Activated T-helper 17 cell treated with anti-CD3 and anti-CD28 coated beads, Interleukin-2, amount 50 U/mL, for 72 hours (primary cell): ENCODE data around the gene BCAP29. TPM values are rescaled to one million over a fixed set of nuclear protein-coding genes. Genes with fewer than 3 reads are reported as not detected.

Source experiments
- ATAC-seq: fragments of 150-1000 bp; cut with Tn5 transposase; replicated peaks from 2 replicates; pipeline ENCODE4 v1.10.0; 2021; ENCODE audit warnings: mild to moderate bottlenecking, moderate library complexity
- H3K27ac Mint-ChIP-seq: one replicate; pipeline ENCODE4 v1.8.0; 2022; ENCODE audit warnings: mixed read lengths
- H3K27me3 Mint-ChIP-seq: one replicate; pipeline ENCODE4 v1.8.0; 2022; ENCODE audit warnings: mixed read lengths
- H3K36me3 Mint-ChIP-seq: one replicate; pipeline ENCODE4 v1.8.0; 2022; ENCODE audit warnings: low read depth, mild to moderate bottlenecking, mixed read lengths
- H3K4me1 Mint-ChIP-seq: one replicate; pipeline ENCODE4 v1.8.0; 2022; ENCODE audit warnings: mixed read lengths
- H3K4me3 Mint-ChIP-seq: one replicate; pipeline ENCODE4 v1.8.0; 2022; ENCODE audit warnings: mild to moderate bottlenecking, mixed read lengths
- H3K9me3 Mint-ChIP-seq: one replicate; pipeline ENCODE4 v1.8.0; 2022; ENCODE audit warnings: mixed read lengths
- total RNA-seq, 2 donors: library from RNA; stranded (reverse); gene quantifications; one replicate each; pipeline ENCODE4 v1.2.3, GENCODE V29; 2022

BCAP29 gene
- total RNA-seq, 2 donors from 2014 or later, result 33.3 to 51.6 TPM

GRCh38 chr7:107563775-107564552, 16.1 kb upstream of the BCAP29 start, which contains the start of the genes COG5 and DUS4L:
COG5 (minus strand) TSS chr7:107563920; CDS start chr7:107563896, 24 bp downstream.
DUS4L (plus strand) TSS chr7:107563971; CDS start chr7:107567071, 3,100 bp downstream.
- Mint-ChIP-seq H3K4me1 (peaks cover 55% of the 10 kb centered on the region), H3K36me3 (peaks cover 19% of the 10 kb centered on the region), H3K4me3 (peak within 1 kb of the TSS; percentile 89), H3K9me3 (no peaks in the 10 kb centered on the region), H3K27ac (peak within 1 kb of the TSS; percentile 87), H3K27me3 (no peaks in the 10 kb centered on the region)
- ATAC-seq, result peak; percentile 91

- H3K27me3 Mint-ChIP-seq, result no peaks in the 10 kb centered on the region
- peaks cover 22% of the 10 kb centered on the region for H3K36me3 Mint-ChIP-seq
- H3K9me3 Mint-ChIP-seq, result no peaks in the 10 kb centered on the region
- H3K4me3 Mint-ChIP-seq, result peak overlapping the region; percentile 89
- peaks cover 47% of the 10 kb centered on the region for H3K4me1 Mint-ChIP-seq
- peak; percentile 3 for ATAC-seq
- H3K27ac Mint-ChIP-seq, result peak overlapping the region; percentile 87
Observed at GRCh38 chr7:107564553-107565298, 15.3 kb upstream of the BCAP29 start.

- H3K36me3 Mint-ChIP-seq, result peaks cover 55% of the 10 kb centered on the region
- ATAC-seq, result no peak
- peaks cover 5% of the 10 kb centered on the region for H3K4me1 Mint-ChIP-seq
- no peak overlapping the region for H3K27ac Mint-ChIP-seq
- H3K4me3 Mint-ChIP-seq, result no peak overlapping the region
- H3K9me3 Mint-ChIP-seq, result no peaks in the 10 kb centered on the region
- no peaks in the 10 kb centered on the region for H3K27me3 Mint-ChIP-seq
Observed at GRCh38 chr7:107570298-107570697, 9.7 kb upstream of the BCAP29 start.

- Mint-ChIP-seq H3K36me3 (peaks cover 54% of the 10 kb centered on the region), H3K4me1 (no peaks in the 10 kb centered on the region), H3K4me3 (no peak overlapping the region), H3K27me3 (no peaks in the 10 kb centered on the region), H3K27ac (no peak overlapping the region), H3K9me3 (no peaks in the 10 kb centered on the region)
- no peak for ATAC-seq
Observed at GRCh38 chr7:107573537-107573936, 6.5 kb upstream of the BCAP29 start.

GRCh38 chr7:107579554-107579884, 527 bp upstream of the BCAP29 start:
- Mint-ChIP-seq H3K9me3 (no peaks in the 10 kb centered on the region), H3K36me3 (peaks cover 19% of the 10 kb centered on the region), H3K27me3 (no peaks in the 10 kb centered on the region), H3K4me1 (peaks cover 9% of the 10 kb centered on the region), H3K27ac (peak overlapping the region; percentile 84), H3K4me3 (peak overlapping the region; percentile 85)
- peak; percentile 3 for ATAC-seq

GRCh38 chr7:107580716-107581383, 804 bp downstream of the BCAP29 start:
- ATAC-seq, result no peak
- H3K4me3 Mint-ChIP-seq, result peak overlapping the region; percentile 85
- peaks cover 9% of the 10 kb centered on the region for H3K4me1 Mint-ChIP-seq
- H3K9me3 Mint-ChIP-seq, result no peaks in the 10 kb centered on the region
- no peaks in the 10 kb centered on the region for H3K27me3 Mint-ChIP-seq
- H3K36me3 Mint-ChIP-seq, result peaks cover 17% of the 10 kb centered on the region
- H3K27ac Mint-ChIP-seq, result no peak overlapping the region

- no peaks in the 10 kb centered on the region for H3K9me3 Mint-ChIP-seq
- peak overlapping the region; percentile 85 for H3K4me3 Mint-ChIP-seq
- H3K27me3 Mint-ChIP-seq, result no peaks in the 10 kb centered on the region
- H3K27ac Mint-ChIP-seq, result peak overlapping the region; percentile 41
- H3K4me1 Mint-ChIP-seq, result peaks cover 9% of the 10 kb centered on the region
- peaks cover 16% of the 10 kb centered on the region for H3K36me3 Mint-ChIP-seq
- no peak for ATAC-seq
Observed at GRCh38 chr7:107581387-107582013, 1.5 kb downstream of the BCAP29 start.

- no peaks in the 10 kb centered on the region for H3K27me3 Mint-ChIP-seq
- no peak overlapping the region for H3K4me3 Mint-ChIP-seq
- no peak for ATAC-seq
- H3K4me1 Mint-ChIP-seq, result peaks cover 9% of the 10 kb centered on the region
- no peaks in the 10 kb centered on the region for H3K9me3 Mint-ChIP-seq
- peaks cover 16% of the 10 kb centered on the region for H3K36me3 Mint-ChIP-seq
- no peak overlapping the region for H3K27ac Mint-ChIP-seq
Observed at GRCh38 chr7:107582875-107583274, 2.8 kb downstream of the BCAP29 start.

- Mint-ChIP-seq H3K4me1 (peaks cover 9% of the 10 kb centered on the region), H3K27me3 (no peaks in the 10 kb centered on the region)
Observed at GRCh38 chr7:107584716-107585115, 4.7 kb downstream of the BCAP29 start.

GRCh38 chr7:107588529-107589130, 8.6 kb downstream of the BCAP29 start:
- no peak overlapping the region for H3K4me3 Mint-ChIP-seq
- no peaks in the 10 kb centered on the region for H3K4me1 Mint-ChIP-seq
- no peak overlapping the region for H3K27ac Mint-ChIP-seq
- ATAC-seq, result no peak
- H3K36me3 Mint-ChIP-seq, result peaks cover 25% of the 10 kb centered on the region
- no peaks in the 10 kb centered on the region for H3K27me3 Mint-ChIP-seq
- H3K9me3 Mint-ChIP-seq, result no peaks in the 10 kb centered on the region

More at GRCh38 chr7:107584716-107585115, 4.7 kb downstream of the BCAP29 start:
- ATAC-seq, result no peak
- Mint-ChIP-seq H3K9me3 (no peaks in the 10 kb centered on the region), H3K4me3 (no peak overlapping the region), H3K27ac (no peak overlapping the region), H3K36me3 (peaks cover 23% of the 10 kb centered on the region)

GRCh38 chr7:107591421-107591820, 11.4 kb downstream of the BCAP29 start:
- H3K4me1 Mint-ChIP-seq, result no peaks in the 10 kb centered on the region
- peaks cover 32% of the 10 kb centered on the region for H3K36me3 Mint-ChIP-seq
- no peaks in the 10 kb centered on the region for H3K9me3 Mint-ChIP-seq
- H3K4me3 Mint-ChIP-seq, result no peak overlapping the region
- no peak overlapping the region for H3K27ac Mint-ChIP-seq
- H3K27me3 Mint-ChIP-seq, result no peaks in the 10 kb centered on the region
- no peak for ATAC-seq

GRCh38 chr7:107592361-107593024, 12.4 kb downstream of the BCAP29 start:
- H3K27me3 Mint-ChIP-seq, result no peaks in the 10 kb centered on the region
- H3K4me3 Mint-ChIP-seq, result no peak overlapping the region

GRCh38 chr7:107593025-107593410, 13.0 kb downstream of the BCAP29 start:
- Mint-ChIP-seq H3K36me3 (peaks cover 40% of the 10 kb centered on the region), H3K9me3 (no peaks in the 10 kb centered on the region), H3K27me3 (no peaks in the 10 kb centered on the region), H3K4me3 (no peak overlapping the region), H3K27ac (no peak overlapping the region), H3K4me1 (no peaks in the 10 kb centered on the region)
- ATAC-seq, result no peak

More at GRCh38 chr7:107592361-107593024, 12.4 kb downstream of the BCAP29 start:
- peaks cover 40% of the 10 kb centered on the region for H3K36me3 Mint-ChIP-seq
- no peaks in the 10 kb centered on the region for H3K9me3 Mint-ChIP-seq
- H3K4me1 Mint-ChIP-seq, result no peaks in the 10 kb centered on the region
- ATAC-seq, result no peak
- H3K27ac Mint-ChIP-seq, result no peak overlapping the region
